Measurements from ENCODE around the gene UTS2.

Gene UTS2

GRCh38 chr1:7852804-7853683 is at the start of gene UTS2:
Gene UTS2 (minus strand): TSS chr1:7853065. CDS start chr1:7853003, 62 bp downstream.
- no peak for DNase-seq (ENCODE audit: low spot score)
- TF ChIP-seq CTCF (IDR thresholded peaks at IDR 0.05), result no peak
- H3K4me3 ChIP-seq, result no peak within 1 kb of the TSS

DNA sequence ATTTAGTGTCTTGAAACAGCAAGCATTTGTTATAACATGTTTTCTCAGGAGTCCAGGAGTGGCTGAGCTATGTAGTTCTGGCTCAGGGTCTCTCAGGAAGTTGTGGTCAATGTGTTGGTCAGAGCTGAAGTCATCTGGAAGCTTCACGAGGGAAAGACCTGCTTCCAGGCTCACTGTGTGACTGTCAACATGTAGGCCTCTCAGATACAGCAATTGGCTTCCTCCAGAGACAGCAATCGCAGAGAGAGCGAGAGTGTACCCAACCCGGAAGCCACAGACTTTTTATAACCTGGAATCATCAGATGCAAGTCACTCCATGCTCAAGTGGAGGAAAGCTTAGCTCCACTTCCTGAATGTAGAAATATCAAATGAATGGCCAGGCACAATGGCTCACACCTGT is 46.9 kb upstream of the UTS2 start:
- no peak for DNase-seq (ENCODE audit: low spot score)
- H3K27ac ChIP-seq, result no peak overlapping the region
- TF ChIP-seq CTCF (IDR thresholded peaks at IDR 0.05), result no peak
- H3K4me3 ChIP-seq, result no peak overlapping the region

More at GRCh38 chr1:7852804-7853683, at the start of gene UTS2:
- no peak within 1 kb of the TSS for H3K27ac ChIP-seq

- TF ChIP-seq CTCF (IDR thresholded peaks at IDR 0.05), result no peak
- DNase-seq (ENCODE audit: low spot score), result no peak
- no peak overlapping the region for H3K4me3 ChIP-seq
- no peak overlapping the region for H3K27ac ChIP-seq
Observed at GRCh38 chr1:7898962-7899361, 46.1 kb upstream of the UTS2 start.

DNA sequence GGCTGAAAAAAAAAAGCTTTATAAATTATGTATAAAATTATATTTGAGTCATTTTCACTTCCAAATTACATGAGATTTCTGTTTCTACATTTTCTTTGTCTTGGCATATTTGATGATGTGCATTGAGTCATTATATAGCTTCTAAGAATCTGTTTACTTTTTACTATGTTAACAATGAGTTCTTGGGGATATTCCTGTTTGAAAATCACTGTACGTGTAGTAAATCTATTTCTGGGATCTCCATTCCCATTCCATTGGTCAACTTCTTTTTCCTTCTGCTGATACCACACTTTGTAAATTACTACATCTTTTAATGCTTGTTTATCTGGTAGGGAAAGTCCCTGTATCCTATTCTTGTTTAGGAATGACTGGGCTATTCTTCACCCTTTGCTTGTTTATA is 44.1 kb upstream of the UTS2 start:
- TF ChIP-seq CTCF (IDR thresholded peaks at IDR 0.05), result no peak
- Histone ChIP-seq H3K27ac (no peak overlapping the region), H3K4me3 (no peak overlapping the region)
- DNase-seq (ENCODE audit: low spot score), result no peak

GRCh38 chr1:7893529-7894180 is 40.8 kb upstream of the UTS2 start:
- H3K27ac ChIP-seq, result no peak overlapping the region
- TF ChIP-seq CTCF (IDR thresholded peaks at IDR 0.05), result no peak
- H3K4me3 ChIP-seq, result no peak overlapping the region
- DNase-seq (ENCODE audit: low spot score), result no peak

GRCh38 chr1:7891804-7892203 is 38.9 kb upstream of the UTS2 start:
- Histone ChIP-seq H3K4me3 (no peak overlapping the region), H3K27ac (no peak overlapping the region)
- no peak for DNase-seq (ENCODE audit: low spot score)
- no peak for TF ChIP-seq CTCF (IDR thresholded peaks at IDR 0.05)
